Islet of Langerhans (tissue), 1 donor: ENCODE measurements around the gene MAN1A1.

Source experiments
- FAIRE-seq: peaks from one replicate; lab custom pipeline; 2011; peaks lifted over from hg19 to GRCh38; lab: Jason Lieb, UNC

The MAN1A1 gene

DNA sequence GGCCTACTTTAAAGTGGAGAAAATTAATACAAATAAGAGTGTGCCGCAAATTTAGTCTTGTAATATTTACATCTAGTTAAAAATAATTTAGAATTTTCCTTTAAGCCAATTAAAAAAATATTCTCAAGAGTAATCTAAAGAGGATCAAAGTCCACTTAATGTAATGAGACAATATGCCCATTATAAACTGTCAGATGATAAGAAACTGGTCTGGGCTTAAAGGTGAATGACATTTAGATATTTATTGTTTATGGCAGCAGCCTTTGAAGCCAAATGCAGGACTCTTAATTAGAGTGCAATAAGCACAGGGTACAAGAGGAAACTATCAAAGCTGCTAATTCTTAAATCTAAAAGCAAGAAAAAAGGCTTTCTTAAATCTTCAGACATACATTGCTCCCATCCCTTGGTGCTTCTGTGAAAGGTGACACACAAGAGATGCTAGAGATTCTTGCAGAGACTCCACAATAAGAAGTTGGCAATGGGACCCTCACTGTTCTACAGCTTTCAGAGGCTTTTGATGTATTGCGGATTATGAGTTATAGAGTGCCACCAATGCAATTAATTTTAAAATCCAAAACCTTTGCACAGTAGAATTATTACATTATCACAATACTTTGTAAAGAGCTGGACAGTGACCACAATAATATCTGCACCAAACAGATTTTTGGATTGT is 116.1 kb downstream of the MAN1A1 start:
- no peak for FAIRE-seq

DNA sequence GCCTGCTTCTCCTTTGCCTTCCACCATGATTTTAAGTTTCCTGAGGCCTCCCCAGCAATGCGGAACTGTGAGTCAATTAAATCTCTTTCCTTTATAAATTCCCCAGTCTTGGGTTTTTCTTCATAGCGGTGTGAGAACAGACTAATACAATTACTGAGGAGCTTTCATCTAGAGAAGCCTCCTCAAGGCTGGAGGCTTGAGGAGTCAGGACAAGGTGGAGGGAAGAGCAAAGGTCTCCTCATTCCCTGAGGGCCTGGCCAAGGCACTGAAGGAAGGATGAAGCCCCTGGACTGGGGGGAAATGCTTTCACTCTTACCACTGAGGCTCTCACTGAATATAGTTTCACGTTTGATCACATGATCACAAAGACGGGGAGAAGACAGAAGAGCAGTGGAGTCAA is 118.2 kb downstream of the MAN1A1 start:
- FAIRE-seq = no peak

DNA sequence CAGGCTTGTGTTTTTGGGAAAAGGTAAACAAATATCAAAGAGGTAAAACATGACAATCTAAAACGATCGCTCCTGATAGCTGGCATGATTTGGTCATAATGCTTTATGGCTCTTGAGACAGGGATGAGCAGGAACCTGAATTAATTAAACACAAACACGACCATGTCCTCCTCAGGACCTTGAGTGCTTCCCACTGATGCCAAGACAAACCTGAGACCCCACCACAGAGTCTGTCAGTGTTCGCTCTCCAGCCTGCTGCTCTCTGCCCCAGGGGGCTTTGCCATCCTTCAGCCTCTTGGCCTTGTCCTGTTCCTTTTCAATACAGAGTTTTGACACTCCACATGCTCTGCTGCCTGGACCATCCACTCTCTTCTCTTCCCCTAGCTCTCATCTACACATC is 119.4 kb downstream of the MAN1A1 start:
- no peak for FAIRE-seq

DNA sequence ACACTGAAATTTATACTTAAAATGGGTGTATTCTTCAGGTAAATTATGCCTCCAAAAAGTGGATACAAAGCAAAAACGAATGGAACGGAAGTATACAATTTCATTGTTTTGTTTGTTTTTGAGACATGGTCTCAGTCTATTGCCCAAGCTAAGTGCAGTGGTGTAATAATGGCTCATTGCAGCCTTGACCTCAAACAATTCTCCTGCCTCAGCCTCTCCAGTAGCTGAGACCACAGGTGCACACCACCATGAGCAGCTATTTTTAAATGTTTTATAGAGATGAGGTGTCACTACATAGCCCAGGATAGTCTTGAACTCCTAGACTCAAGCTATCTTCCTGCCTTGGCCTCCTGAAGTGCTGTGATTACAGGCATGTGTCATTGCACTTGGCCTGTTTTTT is 122.2 kb downstream of the MAN1A1 start:
- FAIRE-seq = no peak

DNA sequence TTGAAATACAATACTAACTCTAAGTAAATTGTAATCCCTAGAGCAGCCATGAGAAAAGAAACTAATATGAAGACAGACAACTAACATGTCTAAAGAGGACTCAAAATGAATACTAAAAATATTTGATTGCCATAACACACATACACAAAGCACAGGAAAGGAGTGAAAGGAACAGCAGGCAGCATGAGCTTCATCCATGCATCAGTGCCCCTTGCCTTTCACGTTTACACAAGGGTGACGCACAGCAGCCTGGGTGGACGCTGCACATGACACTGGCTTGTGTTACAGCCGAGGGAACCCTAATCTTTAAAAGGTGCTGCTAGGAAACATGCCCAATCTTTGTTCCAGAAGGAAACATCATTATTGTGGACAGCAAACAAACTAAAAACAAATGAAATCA is 123.5 kb downstream of the MAN1A1 start:
- FAIRE-seq = peak; percentile 75

DNA sequence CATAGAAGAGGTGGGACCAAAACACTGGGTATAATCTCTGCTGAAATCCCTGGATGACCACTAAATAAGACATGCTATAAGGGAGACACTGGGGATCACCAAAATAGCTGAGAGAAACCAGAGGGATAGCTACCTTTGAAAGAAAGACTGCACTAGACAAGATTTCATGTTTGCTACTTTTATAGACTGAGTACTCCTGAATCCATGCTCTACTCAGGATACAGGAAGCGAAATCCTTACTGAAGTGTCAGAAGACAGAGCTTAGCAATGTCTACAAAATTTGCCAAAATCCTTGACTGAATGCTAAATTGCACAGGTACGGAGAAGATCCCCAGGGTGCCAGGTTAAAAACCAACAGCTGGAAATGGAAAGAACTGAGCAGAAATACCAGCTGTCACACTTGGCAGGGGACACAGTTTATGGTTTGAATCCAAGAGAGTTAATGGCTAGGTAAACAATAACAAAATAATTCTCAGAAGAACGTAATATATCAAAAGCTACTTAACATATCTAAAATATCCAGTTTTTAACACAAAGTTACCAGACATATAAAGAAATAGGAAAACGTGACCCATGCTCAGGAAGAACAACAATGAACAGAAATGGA is 125.4 kb downstream of the MAN1A1 start:
- peak; percentile 90 for FAIRE-seq

DNA sequence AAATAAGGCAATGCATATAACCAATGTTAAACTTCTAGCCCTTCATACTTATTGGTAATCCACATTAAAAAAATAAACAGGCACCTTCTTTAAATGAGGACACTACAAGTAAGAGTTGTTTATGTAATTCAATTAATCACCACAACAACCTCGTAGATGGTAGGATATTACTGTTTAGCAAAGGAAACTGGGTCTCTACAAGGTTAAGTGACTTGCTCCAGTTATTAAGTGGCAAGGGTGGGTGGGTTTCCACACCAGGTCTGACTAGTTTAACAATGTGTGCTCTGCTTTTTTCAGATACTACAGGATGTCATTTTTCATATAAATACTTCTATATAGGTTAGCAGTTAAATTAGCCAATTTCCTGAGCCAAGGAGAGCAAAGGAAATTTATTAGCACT is 129.1 kb downstream of the MAN1A1 start:
- FAIRE-seq = peak; percentile 62

DNA sequence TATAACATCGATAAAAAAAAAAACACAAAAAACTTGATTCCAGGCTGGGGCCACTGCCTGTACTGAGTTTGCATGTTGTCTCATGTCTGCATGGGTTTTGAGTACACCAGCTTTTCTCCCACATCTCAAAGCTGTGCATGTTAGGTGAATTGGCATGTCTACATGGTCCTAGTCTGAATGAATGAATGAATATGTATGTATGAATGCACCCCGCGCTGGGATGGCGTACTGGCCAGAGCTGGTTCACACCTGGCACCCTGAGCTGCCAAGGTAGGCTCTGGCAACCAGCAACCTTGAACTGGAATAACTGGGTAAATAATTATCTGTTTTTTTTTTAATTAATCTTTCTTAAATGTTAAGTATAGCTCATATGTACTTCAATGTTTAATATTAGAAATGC is 131.0 kb downstream of the MAN1A1 start:
- FAIRE-seq = no peak

DNA sequence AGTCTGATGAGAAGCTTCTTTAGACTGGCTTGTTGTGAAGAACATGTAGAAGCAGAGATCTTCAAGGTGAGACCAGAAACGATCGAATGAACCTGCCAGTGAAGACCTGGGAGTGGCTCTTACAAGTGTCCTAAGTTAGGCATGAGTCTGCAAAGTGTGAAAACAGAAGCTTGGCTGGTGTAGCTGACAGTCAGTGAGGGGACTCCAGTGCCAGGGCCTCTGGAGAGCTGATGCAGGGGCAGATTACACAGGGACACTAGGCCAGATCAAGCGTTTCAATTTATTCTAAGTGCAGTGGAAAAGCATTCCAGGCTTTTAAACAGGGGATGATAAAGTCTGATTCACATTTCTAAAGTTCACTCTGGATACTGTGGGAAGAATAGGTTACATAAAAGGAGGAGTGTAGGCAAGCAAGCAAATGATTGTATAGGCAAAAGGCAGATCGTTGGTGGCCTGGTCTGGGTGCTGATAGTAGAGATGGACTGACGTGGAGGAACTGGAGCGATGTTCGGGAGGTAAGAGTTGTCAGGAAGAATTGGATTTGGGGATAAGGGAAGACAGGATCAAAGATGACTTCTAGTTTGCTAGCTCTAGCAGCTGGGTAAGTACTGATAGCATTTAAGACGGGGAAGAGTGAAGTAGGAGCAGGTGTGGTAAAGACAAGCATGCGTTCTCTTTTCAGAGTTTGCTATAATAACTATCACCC is 133.5 kb downstream of the MAN1A1 start:
- no peak for FAIRE-seq

DNA sequence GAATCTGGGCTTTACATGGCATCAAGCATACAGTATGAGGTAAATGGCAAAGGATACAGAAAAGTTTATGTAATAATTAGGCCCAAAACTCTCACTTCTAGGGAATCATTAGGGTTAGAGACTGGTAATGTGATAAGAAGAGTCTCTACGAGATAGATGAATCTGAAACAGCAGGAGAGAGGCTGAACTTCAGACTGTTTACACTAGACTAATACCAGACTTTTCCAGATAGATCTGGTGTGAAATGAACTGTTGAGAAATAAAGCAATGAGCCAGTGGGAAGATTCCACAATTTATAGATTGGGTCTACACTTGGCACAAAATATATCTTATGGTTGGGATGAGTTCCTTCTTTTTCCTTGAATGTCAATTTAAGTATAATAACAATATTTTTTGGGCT is 134.3 kb downstream of the MAN1A1 start:
- FAIRE-seq = peak; percentile 76

DNA sequence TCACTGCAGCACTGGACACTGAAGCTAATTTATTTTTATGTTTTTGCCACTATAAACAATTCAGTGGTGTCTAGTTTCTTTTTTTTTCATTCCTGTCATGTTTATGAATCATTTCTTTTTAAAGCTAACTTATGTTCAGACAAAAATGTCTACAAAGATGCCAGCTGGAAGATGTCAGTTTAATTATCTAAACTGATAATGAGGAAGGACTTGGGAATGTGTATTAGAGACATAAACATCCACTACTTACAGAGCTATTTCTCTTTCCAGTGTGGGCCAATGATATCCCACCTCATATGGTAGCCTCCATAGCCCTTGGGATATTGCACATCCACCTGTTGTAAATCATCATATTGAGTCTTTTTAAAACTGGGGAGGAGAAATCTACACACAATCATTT is 139.0 kb downstream of the MAN1A1 start:
- no peak for FAIRE-seq

DNA sequence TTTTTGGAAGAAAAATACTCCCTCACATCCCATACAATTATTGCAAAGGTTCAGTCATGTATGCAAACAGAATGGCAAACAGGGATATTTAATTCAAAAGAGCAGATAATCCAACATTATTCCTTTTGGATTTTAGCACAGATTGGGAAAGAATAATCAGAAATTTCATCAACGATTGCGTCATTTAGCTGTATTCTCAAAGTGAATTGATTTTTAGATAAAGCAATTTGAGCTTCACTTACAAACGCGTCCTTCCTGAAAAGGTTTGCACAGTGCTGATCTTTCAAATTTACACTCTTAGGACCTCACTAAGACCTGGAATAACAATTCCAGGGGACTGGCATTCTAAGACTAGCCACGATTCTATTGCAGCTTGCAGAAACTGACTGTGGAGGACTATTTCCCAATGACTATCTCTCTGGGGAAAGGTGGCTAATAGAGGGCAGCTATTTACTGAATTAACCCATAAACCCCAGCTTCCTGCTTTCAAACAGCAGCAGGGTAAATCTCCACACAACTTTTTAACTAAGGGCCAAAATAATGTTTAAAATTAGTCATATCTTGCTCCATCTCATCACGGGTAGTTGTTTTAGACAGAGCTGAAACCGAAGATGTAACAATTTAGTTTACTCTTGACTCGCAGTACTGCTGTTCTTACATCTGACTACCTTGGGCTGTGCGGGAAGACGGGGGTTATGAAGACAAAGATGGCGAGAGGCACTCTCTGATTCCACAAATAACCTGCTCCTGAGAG is 139.9 kb downstream of the MAN1A1 start:
- FAIRE-seq = peak; percentile 91

DNA sequence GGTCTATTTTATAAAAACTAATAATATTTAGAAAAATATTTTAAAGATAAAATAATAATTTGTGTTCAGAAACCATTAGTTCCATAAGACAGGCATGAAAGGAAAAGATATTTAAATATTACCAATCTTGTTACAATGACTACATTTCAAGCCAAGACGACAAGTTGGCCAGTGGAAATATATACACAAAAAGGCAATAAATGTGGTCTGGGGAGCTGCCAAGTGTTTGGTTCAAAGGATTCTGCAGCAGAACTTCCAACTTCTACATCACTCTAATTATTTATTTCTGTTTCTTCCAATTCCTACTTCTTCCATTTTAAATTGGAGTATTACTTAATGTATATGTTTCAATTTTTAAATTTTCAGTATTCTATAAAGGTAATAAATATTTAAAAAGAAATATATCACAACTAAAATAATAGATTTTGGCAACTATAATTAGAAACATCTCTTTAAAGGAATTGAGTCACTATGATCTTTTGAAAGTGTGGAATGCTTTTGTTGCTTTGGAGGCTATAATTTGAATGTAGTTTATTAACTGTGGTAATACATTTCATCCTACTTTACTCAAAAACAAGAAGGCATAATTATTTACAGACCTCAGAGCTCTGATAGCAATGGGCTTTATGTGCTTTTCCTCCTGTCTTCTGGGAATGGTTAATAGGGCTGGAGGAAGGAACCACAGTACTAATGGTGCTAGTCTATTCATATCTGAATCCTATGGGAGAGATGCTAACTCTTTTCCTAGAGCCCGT is 141.4 kb downstream of the MAN1A1 start:
- FAIRE-seq = peak; percentile 13

DNA sequence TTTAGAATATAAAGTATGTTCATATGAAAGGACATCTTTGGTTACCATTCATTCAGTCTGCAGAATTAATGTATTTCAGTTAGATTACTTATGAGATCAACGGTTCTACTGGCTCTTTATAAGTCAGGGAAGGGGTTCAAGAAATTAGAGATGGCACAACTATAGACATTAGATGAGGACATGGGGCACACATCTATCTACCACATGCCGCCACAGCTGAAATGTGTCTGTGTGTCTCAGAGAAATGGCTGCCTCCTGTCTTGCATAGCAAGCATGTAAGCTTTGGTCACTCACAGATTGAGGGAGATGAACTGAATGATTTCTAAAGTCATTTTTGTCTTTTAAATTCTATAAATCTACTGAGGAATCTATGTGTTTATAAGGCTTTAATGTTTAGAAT is 142.2 kb downstream of the MAN1A1 start:
- no peak for FAIRE-seq

DNA sequence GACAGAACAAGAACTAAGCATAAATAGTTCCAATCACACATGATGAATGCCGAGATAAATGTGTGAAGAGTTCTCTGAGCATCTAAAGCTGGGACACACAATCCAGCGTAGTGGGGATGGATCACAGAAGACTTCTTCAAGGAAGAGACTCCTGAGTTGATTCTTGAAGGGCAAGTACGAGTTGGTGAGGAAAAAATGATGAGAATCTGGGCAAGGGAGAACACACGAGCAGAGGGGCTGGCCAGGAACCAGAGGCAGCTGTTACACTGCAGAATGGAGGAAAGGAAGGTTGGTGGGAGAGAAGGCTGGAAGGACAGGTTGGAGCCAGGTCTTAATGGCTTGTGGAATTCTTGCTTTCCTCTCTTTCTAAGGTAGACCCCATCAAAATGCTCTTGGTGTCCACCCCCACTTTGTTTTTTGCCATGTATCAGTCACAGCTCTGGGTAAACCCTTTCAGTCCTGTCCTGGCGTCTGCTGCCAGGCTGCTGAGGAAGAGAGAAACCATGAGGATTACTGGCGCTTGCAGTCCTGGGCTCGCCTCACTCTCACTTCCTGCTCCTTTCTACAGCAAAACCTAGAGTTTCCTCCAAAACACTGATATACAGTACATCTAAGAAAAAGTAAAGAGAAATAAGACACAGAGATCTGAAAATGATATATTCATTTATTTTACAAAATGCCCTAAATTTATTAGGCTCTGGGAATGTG is 143.5 kb downstream of the MAN1A1 start:
- FAIRE-seq = no peak

DNA sequence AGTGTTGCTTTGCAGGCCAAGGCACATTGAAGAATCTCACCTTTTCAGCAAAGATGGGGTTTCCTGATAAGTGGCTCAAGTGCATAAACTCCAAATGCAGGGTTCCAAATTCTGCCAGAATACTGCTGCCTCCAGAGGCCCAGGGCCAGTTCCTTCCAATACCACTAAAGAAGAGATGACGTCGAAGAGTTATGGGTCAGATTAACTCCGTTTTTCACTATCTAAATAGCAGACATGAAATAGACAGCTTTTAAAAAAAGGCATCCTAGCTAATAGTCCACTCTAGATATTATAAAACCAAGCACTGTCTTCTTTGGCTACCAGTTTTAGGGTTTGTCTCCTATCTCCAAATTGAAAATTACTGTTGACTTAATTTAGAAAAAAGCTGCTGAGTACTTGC is 144.8 kb downstream of the MAN1A1 start:
- FAIRE-seq = no peak

DNA sequence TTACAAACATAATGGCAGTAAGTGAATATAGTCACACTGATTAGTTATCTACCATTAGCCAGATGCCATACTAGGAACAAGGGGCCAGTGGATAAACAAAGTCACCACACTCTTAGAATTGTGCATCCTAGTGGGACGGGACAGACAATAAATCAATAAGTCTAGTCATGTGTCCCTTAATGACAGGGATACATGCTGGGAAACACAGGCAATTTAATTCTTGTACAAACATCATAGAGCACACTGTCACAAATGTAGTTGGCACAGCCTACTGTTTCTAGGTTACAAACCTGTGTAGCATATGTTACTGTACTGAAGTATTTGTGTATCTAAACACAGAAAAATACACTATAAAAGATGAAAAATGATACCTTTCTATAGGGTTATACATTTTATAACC is 148.1 kb downstream of the MAN1A1 start:
- no peak for FAIRE-seq

DNA sequence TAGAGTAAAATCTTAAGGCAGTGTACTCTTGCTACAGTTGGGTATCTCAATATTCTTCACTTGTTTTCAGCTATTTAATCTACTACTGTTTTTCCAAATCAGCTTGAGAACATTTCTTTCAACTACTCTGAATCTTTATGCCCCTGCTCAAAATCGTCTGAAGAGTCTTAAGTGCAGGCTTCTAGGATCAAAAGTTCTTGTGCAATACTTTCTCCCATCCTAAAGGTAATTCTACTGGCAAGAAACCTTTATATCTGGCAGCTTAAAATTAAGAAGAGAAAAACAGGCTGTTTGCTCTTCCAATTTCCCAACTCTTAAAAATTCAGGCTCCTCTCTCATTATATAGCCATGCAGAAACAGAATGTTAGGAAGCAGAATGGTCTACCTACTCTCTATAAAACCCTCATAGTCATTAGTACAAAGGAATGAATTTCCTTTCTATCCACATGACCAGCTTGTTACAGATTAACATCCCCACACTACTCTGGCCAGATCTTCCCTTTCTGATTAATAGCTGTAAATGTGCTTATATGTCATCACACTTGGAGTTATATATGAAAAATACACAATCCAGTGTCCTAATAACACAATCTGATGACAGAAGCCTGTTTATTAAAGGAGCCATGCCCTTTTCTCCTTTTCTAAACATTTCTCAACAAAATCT is 148.9 kb downstream of the MAN1A1 start:
- FAIRE-seq = no peak

DNA sequence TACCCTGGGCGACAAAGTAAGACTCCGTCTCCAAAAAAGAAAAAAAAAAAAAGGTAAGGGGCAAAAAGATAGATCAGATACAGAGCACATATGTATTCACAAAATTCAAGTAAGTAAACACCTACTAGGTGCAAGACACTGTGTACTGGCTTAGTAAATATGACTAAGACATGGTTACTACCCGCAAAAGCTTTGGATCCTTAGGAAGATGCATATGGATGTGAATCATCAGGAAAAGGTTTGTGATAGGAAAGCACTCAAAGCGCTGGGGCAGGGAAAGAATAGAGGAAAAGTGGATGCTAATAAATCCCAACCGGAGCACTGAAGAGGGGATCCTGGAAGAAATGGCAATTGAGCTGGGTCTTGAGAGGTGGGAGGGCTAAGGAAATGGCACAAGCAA is 152.3 kb downstream of the MAN1A1 start:
- FAIRE-seq = no peak

DNA sequence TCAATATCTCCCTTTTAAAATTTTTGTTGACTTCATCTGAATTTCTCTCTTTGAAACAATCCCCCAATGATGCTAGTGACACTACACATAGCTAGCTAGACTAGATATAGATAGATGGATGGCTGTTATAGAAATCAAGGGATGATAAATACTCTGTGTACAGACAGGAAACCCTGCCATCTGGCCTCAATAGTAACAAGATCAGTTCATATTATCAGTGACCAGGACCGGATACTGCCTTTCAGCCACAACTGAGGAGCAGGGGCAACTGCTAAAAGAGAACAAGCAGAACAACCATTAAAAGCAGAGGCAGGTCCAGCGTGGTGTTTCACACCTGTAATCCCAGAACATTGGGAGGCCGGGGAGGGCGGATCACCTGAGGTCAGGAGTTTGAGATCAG is 152.8 kb downstream of the MAN1A1 start:
- FAIRE-seq = no peak

DNA sequence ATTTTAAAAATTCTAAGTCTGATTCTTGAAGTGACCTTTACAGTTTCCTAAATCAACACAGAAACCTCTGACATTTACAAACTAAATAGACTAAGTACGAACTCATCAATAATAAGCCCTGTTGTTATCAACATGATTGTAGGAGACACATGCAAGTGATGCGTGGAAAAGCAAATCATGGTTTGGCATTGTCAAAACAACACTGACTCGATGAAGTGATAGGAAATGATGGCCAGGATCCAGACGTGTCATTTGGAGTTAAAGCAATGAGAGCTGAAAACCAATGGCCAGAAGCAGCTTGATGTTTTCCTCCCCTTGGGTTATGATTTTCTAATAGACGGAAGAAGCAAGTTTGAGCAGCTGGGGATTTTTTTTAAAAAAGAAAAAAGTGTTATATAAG is 153.7 kb downstream of the MAN1A1 start:
- no peak for FAIRE-seq
